Uterine smooth muscle cell (primary cell): ENCODE results near the gene TMEM183A. TPM values are rescaled to one million over a fixed set of nuclear protein-coding genes. Genes with fewer than 3 reads are reported as not detected.

Source experiments
- total RNA-seq: library from RNA; depleted of rRNA; stranded (reverse); fragments of >200 nt; gene quantifications from 2 replicates; pipeline ENCODE4 v1.2.3, GENCODE V29; 2014

Gene TMEM183A
- 82.7 and 103 TPM in 2 replicates for total RNA-seq

GRCh38 chr1:203006948-203007871 lies at the start of gene TMEM183A:
TMEM183A (plus strand) TSS chr1:203007374; CDS start chr1:203007466, 92 bp downstream.

DNA sequence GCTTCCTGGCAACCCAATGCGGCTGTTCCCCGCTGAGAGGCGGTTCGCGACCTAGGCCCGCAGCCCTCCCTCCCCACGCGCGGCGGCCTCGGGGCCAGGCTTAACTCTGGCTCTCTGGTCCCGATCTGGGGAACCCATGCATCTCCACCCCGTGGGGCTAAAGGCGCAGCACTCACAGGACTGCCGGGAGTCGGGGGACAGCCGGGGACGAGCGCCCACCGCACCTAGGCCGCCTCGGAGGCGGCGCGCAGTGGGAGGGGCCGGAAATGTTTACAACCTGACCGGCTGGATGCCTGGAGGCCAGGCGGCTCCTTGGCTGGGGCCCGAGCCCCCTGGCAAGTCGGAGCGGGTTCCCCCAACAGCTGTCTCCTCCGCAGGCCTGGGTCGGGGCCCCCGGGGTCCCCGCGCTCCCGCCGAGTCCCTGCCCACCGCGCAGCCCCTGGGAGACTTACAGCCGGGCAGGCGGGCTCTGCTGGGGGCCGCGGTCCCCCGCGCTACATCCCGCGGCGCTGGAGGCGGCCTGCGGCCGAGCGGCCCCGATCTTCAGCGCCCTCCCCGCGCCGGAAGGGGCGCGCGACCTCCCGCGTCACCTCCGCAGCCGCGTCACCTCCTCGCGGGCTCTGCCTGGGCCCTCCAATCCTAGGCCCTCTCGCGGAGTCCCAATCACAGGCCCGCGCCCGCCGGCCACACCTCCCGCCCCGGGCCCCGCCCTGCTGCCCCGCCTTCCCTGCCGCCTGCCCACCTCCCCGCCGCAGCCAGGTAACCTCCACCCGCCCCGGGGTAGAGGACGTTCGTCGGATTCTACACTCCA lies 49.2 kb upstream of the TMEM183A start, which contains the start of gene ADIPOR1:
TSS of gene ADIPOR1 (minus strand) at position 580 of the 811 bp plus-strand sequence. CDS start 7,242 bp downstream, outside the sequence.

DNA sequence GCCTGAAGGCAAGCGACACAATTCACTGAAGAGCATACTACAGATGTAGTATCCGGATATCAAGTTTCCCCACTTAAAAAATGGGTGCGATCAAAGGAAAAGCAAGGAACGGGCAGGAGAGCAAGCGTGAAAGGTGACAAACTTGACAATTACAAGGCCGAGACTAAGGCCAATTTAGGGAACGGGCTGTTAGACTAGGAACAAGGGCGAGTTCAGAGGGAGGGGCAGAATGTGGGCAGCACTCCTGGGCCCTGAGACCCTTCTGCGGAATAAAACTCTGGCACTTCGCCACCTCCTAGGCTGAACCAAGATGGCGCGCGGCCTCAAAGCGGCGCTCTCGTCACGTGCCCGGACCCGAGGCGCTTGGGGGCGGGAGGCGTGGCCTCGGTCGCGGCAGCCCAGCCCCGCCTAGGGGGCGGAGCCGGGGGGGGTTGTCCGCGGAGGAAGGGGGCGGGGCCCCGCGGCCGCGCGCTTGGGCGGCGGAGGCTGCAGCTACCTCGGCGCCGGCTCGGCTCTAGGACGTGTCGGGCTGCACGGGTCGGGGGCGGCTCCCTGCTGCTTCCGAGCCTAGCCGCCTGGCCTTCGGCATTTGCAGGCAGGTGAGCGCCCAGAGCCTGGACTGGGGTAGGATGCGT lies 19.0 kb downstream of the TMEM183A start, which contains the start of gene PPFIA4:
TSS of gene PPFIA4 (plus strand) at position 461 of the 635 bp plus-strand sequence. CDS start 12,518 bp downstream, outside the sequence.

Other genes starting within 250 kb of the TMEM183A start
- 70.7 and 96.7 TPM in 2 replicates for gene KDM5B, start 199.0 kb upstream of the TMEM183A start, total RNA-seq
- gene PCAT6, start 196.4 kb upstream of the TMEM183A start, total RNA-seq: not detected in 2 replicates
- gene RABIF, start 118.2 kb upstream of the TMEM183A start, total RNA-seq: 3.5 and 3.7 TPM in 2 replicates
- 43.8 and 47.1 TPM in 2 replicates for gene KLHL12, start 80.1 kb upstream of the TMEM183A start, total RNA-seq
- gene ADIPOR1, start 49.1 kb upstream of the TMEM183A start, total RNA-seq: 79.6 and 86.6 TPM in 2 replicates
- 24.0 and 38.1 TPM in 2 replicates for gene CYB5R1, start 40.1 kb upstream of the TMEM183A start, total RNA-seq
- gene PPFIA4, start 19.1 kb downstream of the TMEM183A start, total RNA-seq: 5.0 and 10.1 TPM in 2 replicates
- not detected in 2 replicates for gene MYOG, start 78.6 kb downstream of the TMEM183A start, total RNA-seq
- 4.1 and 7.5 TPM in 2 replicates for gene ADORA1, start 120.4 kb downstream of the TMEM183A start, total RNA-seq
- 0.11 and 0.75 TPM in 2 replicates for gene MYBPH, start 168.5 kb downstream of the TMEM183A start, total RNA-seq
- 22.4 and 400 TPM in 2 replicates for gene CHI3L1, start 179.3 kb downstream of the TMEM183A start, total RNA-seq
- under 0.01 TPM in 1 of 2 replicates, not detected in the other for gene CHIT1, start 222.3 kb downstream of the TMEM183A start, total RNA-seq